Cardiac septum (tissue), 1 donor: ENCODE measurements around the gene ERGIC3. TPM values are rescaled to one million over a fixed set of nuclear protein-coding genes. Genes with fewer than 3 reads are reported as not detected.

Experiments
- total RNA-seq: library from RNA; stranded (reverse); fragmentation: NEBNext Ultra II Directional; extraction: Animal tissue kit (Norgen Biotek cat#: 25700); gene quantifications from one replicate; pipeline ENCODE4 v1.2.1, GENCODE V29; 2021
- donor health status: DM: no; HTN: no; CAD: no.

The ERGIC3 gene
- total RNA-seq, 1 donor from 2014 or later: 91.2 TPM

Other genes starting within 250 kb of the ERGIC3 start
- not detected for gene FAM83C, start 249.7 kb upstream of the ERGIC3 start, total RNA-seq
- 71.0 TPM for gene UQCC1, start 130.1 kb upstream of the ERGIC3 start, total RNA-seq
- gene GDF5, start 103.8 kb upstream of the ERGIC3 start, total RNA-seq: not detected
- gene CEP250, start 86.5 kb upstream of the ERGIC3 start, total RNA-seq: 14.9 TPM
- gene C20orf173, start 12.4 kb upstream of the ERGIC3 start, total RNA-seq: not detected
- 3.5 TPM for gene SPAG4, start 73.8 kb downstream of the ERGIC3 start, total RNA-seq
- 77.9 TPM for gene CPNE1, start 122.8 kb downstream of the ERGIC3 start, total RNA-seq
- gene RBM12, start 122.8 kb downstream of the ERGIC3 start, total RNA-seq: 44.4 TPM
- 55.0 TPM for gene NFS1, start 157.3 kb downstream of the ERGIC3 start, total RNA-seq
- gene ROMO1, start 157.3 kb downstream of the ERGIC3 start, total RNA-seq: 176 TPM
- 167 TPM for gene RBM39, start 200.2 kb downstream of the ERGIC3 start, total RNA-seq
- 28.9 TPM for gene PHF20, start 229.9 kb downstream of the ERGIC3 start, total RNA-seq